Stimulated activated naive CD8-positive, alpha-beta T cell treated with anti-CD3 and anti-CD28 coated beads, Interleukin-15, Interleukin-2, amounts not matched to agents 100 U/mL and 50 U/mL, for 24 hours (primary cell): Measurements from ENCODE around the gene SV2B.

Source experiments
- ATAC-seq: fragments of 150-1000 bp; cut with Tn5 transposase; one replicate; pipeline ENCODE4 v1.10.0; 2021
- DNase-seq: peaks from one replicate; pipeline ENCODE4 v3.0.0; 2021

Gene SV2B

DNA sequence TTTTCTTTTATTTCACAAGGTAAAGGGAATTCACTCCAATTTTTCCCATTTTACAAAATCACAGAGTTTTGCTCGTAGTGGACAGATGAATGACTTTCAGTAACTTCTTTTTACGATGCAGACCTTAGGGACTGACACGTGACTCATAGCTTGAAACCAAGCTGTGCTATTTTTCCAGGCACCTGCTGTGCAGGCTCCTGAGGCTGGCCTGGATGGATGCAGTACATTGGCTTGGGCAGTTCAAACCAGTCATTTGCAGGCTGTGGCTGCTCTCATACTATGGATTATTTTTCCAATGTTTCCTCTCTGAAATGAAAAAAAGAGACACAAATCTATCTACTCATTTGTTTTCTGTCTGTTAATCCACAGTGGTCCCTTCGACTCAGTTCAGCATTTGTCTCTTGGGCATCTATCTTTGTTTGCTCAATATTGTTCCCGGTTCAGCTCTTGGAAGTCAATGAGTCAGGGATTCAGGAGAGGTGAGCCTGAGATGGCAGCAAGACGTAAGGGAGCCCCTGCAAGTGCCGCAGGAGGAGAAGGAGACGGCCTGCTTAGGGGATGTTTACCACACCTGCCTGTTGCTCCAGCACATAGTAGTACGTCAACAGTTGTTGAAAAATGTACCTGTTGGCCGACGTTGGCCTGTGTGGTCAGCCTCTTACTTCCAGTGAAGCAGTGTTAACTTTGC, 92.8 kb downstream of the SV2B start:
- no peak for DNase-seq
- ATAC-seq, result no peak

DNA sequence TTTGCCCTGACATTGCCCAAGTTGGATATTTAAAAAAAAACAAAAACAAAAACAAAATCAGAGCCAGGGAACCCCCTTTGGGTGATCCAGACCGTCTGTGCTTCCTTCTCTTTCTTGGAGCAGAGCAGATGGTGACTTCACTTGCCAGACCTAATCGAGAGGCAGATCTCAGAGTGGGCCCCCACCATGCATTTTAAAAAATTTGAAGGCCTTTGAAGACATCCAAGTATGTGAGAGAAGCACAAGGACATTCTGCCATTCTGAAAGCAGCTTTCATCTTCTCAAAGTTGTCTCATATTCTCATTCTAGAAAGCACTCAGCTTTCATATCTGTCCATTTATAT, 93.3 kb downstream of the SV2B start:
- ATAC-seq (no peak), DNase-seq (no peak)

DNA sequence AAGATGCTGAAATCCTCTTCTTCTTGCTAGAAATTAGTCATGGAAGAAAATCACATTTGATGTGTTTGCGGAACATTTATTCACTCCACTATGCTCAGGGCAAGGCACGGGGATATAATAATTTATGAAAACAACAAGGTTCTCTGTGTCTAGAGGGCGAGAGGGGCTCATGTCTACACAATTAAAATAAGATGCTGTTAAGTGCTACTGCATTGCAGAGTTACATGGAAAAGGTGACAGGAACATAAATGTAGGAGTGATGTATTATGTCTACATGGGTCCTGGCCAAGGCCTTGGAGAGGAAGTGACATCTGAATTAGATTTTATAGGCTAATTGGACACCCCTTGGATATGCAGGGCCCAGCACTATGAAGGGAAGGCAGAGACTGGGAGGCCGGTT, 96.1 kb downstream of the SV2B start:
- ATAC-seq (no peak), DNase-seq (no peak)

DNA sequence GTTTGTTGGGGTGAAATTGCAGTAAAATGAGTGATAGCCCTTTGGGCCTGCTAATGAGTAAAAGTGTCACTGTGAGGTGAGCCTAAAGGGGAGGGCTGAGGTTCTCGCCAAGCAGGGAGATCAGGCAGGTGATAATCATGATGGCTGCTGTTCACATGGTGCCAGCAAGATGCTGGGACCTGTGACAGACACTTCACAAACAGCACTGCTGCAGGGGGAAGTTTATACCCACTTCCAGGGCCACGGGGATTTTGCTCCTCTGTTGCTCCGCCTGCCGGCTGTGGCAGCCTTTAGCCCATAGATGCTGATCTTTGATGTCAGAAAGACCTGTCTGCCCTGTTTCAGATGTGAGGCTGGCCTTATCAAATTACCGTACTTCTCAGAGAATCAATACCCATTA, 96.7 kb downstream of the SV2B start:
- no peak for DNase-seq
- ATAC-seq, result no peak

DNA sequence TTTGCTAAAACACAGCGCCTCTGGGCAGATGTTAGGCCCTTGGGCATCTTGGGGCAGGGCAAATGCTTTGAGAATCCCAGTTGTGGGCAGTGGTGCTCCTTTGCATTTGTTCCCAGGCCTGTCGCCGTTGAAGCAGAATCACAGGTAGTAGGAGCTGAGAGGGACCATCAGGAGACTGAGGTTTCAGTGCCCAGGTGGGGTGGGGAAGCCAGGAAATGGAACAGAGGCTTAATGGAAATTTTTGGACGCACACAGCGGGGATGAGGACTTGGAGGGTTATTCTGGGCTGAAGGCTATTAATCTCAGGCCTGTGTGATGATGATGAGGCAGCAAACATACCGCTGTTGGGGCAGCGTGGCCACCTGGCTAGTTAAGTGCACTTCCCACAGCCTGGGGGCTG, 99.5 kb downstream of the SV2B start:
- DNase-seq, result no peak

DNA sequence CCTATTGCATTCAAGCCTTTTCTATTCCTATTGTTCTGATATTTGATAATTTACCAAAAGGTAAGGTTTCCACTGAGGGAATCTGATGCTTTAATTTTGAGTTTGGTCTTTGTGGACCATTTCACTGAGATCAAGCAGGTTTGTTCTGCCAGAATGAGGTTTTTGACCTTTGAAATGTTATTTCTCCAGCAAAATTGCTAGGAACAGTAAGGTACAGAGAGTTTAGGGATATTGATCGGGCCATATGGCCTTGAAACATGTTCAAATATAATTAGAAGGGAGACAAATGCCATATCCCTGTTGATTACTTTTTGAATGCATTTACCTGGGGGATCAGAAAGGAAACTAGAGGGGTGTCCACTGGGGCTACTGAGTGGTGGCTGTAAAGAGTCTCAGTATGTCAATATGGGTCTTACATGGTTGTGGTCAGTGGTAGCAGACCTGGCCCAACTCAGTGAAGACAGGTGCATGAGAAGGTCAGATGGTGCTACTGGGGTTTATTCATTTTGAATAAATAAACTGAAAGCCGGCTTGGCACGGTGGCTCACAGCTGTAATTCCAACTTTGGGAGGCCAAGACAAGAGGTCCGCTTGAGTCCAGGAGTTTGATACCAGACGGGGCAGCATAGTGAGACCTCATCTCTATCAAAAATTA, 100.2 kb downstream of the SV2B start:
- no peak for ATAC-seq
- no peak for DNase-seq

More for the DNA sequence above, 99.5 kb downstream of the SV2B start:
- no peak for ATAC-seq

- ATAC-seq (no peak), DNase-seq (no peak)
These were observed 102.5 kb downstream of the SV2B start for GRCh38 chr15:91202510-91203102.

GRCh38 chr15:91203619-91204203, 103.7 kb downstream of the SV2B start:
- DNase-seq (no peak), ATAC-seq (no peak)

GRCh38 chr15:91208371-91208770, 108.3 kb downstream of the SV2B start:
- no peak for ATAC-seq
- no peak for DNase-seq

DNA sequence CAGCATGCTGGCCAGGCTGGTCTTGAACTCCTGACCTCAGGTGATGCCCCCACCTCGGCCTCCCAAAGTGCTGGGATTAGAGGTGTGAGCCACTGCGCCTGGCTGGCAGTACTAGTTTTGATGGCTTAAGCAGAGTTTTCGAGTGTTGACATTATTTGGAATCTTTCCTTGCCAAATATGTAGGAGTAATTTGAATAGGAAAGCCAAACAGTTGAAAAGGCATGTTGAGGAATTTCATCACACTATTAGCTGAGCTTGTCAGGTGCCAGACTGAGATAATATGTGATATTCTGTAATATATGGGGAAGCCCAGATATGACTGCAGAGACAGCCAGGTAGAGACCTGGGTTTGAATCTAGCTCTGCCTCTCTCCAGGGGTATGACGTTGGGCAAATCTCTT, 109.3 kb downstream of the SV2B start:
- no peak for DNase-seq
- ATAC-seq, result no peak

DNA sequence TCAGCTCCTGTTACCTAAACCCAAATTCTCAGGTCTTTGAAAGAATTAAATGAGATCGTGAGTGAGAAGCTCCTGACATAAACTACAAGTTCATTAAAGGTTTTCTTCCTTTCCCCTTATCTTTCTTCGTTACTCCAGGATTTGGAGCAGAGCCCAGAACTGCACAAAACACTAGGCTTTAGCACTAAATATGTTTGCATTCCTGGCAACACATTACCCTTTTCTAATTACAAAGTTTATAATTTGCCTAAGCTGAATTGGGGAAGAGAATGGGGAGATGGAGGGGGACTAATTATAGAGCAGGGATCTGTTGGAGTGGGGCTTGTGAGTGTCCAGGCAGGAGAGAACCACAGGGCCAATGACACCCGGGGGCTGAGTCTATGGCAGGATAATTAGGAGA, 109.7 kb downstream of the SV2B start:
- no peak for DNase-seq

GRCh38 chr15:91214675-91215590, 114.9 kb downstream of the SV2B start:
- ATAC-seq (no peak), DNase-seq (no peak)

More for the DNA sequence above, 109.7 kb downstream of the SV2B start:
- ATAC-seq, result no peak

- ATAC-seq (no peak), DNase-seq (no peak)
These were observed 115.9 kb downstream of the SV2B start for GRCh38 chr15:91216000-91216399.

DNA sequence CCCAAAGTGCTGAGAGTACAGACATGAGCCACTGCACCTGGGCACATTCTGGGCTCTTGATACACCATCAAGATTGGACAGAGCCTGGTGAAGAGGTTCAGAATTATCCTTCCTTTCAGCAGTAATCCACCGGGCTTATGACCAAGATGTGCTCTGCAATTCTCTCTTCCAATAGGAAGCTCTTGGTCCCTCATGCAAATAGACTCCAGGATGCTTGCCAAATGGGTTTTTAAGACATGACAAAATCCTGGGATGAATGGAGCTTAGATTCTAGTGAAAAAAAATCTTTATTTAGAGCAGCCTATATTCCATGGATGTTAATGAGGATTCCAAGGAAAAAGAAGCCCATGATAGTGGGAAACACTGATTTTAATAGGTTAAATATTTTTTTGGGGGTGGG, 119.1 kb downstream of the SV2B start:
- ATAC-seq, result no peak

DNA sequence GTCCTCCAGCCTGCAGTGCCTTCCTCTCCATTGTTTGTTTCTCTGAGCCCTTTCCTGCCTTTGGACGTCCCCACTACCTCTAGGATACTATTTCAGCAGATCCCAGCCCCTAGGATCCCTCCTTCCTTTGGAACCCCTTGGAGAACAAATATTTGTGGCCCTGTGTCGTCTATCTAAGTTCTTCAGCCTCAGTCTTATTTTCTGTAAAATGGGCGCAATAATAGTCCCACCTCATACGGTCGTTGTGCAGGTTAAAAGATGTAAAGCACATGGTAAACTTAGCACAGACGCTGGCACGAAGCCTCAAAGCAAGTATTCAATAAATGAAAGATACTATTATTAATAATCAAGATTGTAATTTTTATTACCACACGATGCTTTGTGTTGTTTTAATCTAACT, 122.0 kb downstream of the SV2B start:
- no peak for DNase-seq
- no peak for ATAC-seq

More for the DNA sequence above, 119.1 kb downstream of the SV2B start:
- no peak for DNase-seq

DNA sequence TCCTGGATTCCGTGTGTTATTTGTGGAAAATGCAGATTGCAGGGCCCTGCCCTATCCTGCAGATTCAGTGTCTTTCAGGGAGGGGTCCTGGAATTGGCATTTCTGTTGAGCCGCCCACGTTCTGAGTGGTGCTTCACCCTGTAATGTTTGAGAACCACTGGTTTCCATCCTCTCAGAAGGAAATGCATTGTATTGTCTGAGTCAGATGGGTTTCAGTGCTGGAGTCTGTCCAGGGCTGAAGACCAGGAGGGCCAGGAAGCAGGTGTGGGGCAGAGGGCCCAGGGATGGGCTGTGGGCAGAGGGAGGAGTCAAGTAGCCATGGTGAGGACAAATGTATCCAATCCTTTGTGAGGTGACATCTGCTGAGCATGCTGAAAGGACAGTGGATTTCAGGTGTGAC, 123.8 kb downstream of the SV2B start:
- ATAC-seq, result no peak

DNA sequence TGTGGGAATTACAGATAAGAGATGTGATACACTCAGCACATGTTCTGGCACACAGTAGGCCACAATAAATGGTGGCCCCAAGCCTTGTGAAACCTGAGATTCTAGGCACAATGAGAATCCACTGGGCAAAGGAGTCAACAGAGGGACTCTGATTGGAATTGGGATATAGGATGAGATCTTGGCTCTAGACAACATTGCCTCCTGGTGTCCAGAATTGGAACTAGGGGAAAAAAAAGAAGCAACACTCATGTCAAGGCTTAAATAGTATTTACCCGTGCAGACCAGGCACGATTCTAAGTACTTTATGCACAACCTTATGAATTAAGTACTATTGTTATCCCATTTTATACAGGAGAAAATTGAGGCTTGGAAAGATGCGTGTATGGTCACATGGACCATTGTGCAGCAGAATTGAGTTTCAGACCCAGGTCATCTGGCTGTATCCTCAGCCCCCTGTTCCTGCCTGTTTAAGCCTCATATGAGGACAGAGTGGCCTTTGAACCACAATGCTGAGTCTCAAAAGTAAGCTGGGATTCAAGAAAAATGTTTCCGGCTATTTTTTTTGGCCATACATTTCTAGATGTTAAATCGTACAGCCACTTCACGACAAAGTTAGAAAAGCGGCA, 124.8 kb downstream of the SV2B start:
- ATAC-seq (no peak), DNase-seq (no peak)

More for the DNA sequence above, 123.8 kb downstream of the SV2B start:
- DNase-seq, result no peak

GRCh38 chr15:91225741-91226140, 125.7 kb downstream of the SV2B start:
- DNase-seq (no peak), ATAC-seq (no peak)

- no peak for DNase-seq
- no peak for ATAC-seq
These were observed 127.1 kb downstream of the SV2B start for GRCh38 chr15:91227117-91227516.

GRCh38 chr15:91227766-91228165, 127.7 kb downstream of the SV2B start:
- no peak for ATAC-seq
- DNase-seq, result no peak

DNA sequence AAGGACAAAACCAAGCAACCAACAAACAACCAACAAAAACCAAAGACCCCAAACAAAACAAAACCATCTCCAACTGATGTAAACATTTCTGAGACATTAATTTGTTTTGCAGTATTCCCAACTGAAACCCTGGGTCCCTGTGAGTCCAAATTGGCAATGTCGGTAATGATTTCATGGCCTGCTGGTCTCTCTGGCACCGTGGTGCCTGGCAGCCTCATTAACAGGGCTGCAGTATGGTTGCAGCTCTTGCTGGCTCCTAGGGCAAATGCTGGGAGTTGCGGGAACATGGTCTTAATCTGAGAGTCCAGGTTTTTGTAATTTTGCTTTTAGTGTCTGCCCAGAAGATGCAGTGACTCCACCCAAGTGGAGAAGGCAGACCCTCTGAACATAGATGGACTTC, 128.3 kb downstream of the SV2B start:
- ATAC-seq (no peak), DNase-seq (no peak)

DNA sequence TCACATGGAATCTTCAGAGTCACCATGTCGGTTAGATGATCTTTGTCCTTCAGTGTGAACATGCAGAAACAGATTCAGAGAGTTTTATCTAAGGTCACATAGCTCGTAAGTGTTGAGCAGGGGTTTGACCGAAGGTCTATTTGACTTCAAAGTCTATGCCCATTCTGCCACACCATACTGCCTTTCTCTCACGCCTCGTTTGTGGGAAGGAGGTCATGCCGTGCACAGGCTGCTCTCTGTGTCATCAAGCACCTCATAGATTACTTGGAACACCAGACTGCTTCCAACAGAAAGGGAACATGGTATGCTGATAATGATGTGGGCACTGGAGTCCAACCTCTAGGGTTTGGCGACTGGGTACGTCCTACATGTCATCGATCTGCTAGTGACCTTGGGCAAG, 128.8 kb downstream of the SV2B start:
- DNase-seq (no peak), ATAC-seq (no peak)
